Measurements from ENCODE around the gene KDELR1. TPM values are rescaled to one million over a fixed set of nuclear protein-coding genes. Genes with fewer than 3 reads are reported as not detected.
A peak's percentile ranks its signal among the peaks of the same experiment; 100 is the strongest.

Gene KDELR1
- total and polyA plus RNA-seq, 2 of the 13 experiments (the other 11 are each of a cell fraction or from before 2014, with no cell fraction given), result 134 to 185 TPM

GRCh38 chr19:48419158-48419920 is 28.0 kb upstream of the KDELR1 start (continued):
- TF ChIP-seq, protein P1, sequence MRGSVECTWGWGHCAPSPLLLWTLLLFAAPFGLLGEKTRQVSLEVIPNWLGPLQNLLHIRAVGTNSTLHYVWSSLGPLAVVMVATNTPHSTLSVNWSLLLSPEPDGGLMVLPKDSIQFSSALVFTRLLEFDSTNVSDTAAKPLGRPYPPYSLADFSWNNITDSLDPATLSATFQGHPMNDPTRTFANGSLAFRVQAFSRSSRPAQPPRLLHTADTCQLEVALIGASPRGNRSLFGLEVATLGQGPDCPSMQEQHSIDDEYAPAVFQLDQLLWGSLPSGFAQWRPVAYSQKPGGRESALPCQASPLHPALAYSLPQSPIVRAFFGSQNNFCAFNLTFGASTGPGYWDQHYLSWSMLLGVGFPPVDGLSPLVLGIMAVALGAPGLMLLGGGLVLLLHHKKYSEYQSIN (CRISPR knock-in tag; IDR thresholded peaks at IDR 0.05; ENCODE audit: borderline replicate concordance), result no peak
- TF ChIP-seq RARA (CRISPR knock-in tag; IDR thresholded peaks at IDR 0.05), result no peak
- no peak for TF ChIP-seq SMAD1 (CRISPR knock-in tag; IDR thresholded peaks at IDR 0.05; ENCODE audit: borderline replicate concordance, low read depth)
- no peak for TF ChIP-seq ZBTB4 (CRISPR knock-in tag; IDR thresholded peaks at IDR 0.05; ENCODE audit: borderline replicate concordance)
- no peak for TF ChIP-seq YY1 (IDR thresholded peaks at IDR 0.05; ENCODE audit: insufficient read depth, insufficient replicate concordance, low read depth, low read length)
- TF ChIP-seq, protein P2, sequence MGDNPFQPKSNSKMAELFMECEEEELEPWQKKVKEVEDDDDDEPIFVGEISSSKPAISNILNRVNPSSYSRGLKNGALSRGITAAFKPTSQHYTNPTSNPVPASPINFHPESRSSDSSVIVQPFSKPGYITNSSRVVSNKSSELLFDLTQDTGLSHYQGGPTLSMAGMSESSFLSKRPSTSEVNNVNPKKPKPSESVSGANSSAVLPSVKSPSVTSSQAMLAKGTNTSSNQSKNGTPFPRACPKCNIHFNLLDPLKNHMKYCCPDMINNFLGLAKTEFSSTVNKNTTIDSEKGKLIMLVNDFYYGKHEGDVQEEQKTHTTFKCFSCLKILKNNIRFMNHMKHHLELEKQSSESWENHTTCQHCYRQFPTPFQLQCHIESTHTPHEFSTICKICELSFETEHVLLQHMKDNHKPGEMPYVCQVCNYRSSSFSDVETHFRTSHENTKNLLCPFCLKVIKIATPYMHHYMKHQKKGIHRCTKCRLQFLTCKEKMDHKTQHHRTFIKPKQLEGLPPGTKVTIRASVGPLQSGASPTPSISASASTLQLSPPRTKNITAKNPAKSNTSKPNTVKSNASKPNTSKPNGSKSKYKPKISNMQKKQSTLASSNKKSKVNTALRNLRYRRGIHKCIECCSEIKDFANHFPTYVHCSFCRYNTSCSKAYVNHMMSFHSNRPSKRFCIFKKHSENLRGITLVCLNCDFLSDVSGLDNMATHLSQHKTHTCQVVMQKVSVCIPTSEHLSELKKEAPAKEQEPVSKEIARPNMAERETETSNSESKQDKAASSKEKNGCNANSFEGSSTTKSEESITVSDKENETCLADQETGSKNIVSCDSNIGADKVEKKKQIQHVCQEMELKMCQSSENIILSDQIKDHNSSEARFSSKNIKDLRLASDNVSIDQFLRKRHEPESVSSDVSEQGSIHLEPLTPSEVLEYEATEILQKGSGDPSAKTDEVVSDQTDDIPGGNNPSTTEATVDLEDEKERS (CRISPR knock-in tag; IDR thresholded peaks at IDR 0.05), result no peak
- TF ChIP-seq FOXM1 (CRISPR knock-in tag; IDR thresholded peaks at IDR 0.05), result no peak
- no peak for TF ChIP-seq HOXA9 (CRISPR knock-in tag; IDR thresholded peaks at IDR 0.05; ENCODE audit: borderline replicate concordance)
- no peak for TF ChIP-seq ZNF343 (CRISPR knock-in tag; IDR thresholded peaks at IDR 0.05)
- TF ChIP-seq GABPA (IDR thresholded peaks at IDR 0.05; ENCODE audit: low read depth, low read length), result no peak
- TF ChIP-seq GABPA (CRISPR knock-in tag; IDR thresholded peaks at IDR 0.05; ENCODE audit: low read depth), result peak; percentile 72
- TF ChIP-seq ZIK1 (CRISPR knock-in tag; IDR thresholded peaks at IDR 0.05; ENCODE audit: borderline replicate concordance, low read depth), result no peak
- TF ChIP-seq, protein P3, sequence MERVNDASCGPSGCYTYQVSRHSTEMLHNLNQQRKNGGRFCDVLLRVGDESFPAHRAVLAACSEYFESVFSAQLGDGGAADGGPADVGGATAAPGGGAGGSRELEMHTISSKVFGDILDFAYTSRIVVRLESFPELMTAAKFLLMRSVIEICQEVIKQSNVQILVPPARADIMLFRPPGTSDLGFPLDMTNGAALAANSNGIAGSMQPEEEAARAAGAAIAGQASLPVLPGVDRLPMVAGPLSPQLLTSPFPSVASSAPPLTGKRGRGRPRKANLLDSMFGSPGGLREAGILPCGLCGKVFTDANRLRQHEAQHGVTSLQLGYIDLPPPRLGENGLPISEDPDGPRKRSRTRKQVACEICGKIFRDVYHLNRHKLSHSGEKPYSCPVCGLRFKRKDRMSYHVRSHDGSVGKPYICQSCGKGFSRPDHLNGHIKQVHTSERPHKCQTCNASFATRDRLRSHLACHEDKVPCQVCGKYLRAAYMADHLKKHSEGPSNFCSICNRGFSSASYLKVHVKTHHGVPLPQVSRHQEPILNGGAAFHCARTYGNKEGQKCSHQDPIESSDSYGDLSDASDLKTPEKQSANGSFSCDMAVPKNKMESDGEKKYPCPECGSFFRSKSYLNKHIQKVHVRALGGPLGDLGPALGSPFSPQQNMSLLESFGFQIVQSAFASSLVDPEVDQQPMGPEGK (CRISPR knock-in tag; IDR thresholded peaks at IDR 0.05), result peak; percentile 56; the same call in 1 of the 2 replicates
- TF ChIP-seq RARG (CRISPR knock-in tag; IDR thresholded peaks at IDR 0.05; ENCODE audit: low read depth), result no peak
- no peak for TF ChIP-seq ZNF263 (CRISPR knock-in tag; IDR thresholded peaks at IDR 0.05)
- no peak for TF ChIP-seq NFYC (CRISPR knock-in tag; IDR thresholded peaks at IDR 0.05)
- no peak for TF ChIP-seq ZNF800 (CRISPR knock-in tag; IDR thresholded peaks at IDR 0.05)
- no peak for TF ChIP-seq ZBTB42 (CRISPR knock-in tag; IDR thresholded peaks at IDR 0.05)

All from HepG2 (cell line).